IPS DF 4.7 (cell line): ENCODE results near the gene PROP1.
"Not testable (repeated sequence)": the region's sequence is repeated elsewhere in the genome, so short reads cannot be mapped to it uniquely, and the experiment has no call there.

ENCODE experiments used
- DNase-seq: peaks from one replicate; pipeline ENCODE4 v3.0.0-alpha.2; 2013; ENCODE audit warnings: low spot score; ENCODE audit errors: extremely low read depth

PROP1 gene

GRCh38 chr5:177945601-177946283 lies 50.3 kb downstream of the PROP1 start:
- not testable (repeated sequence) for DNase-seq

GRCh38 chr5:177945145-177945544 lies 50.9 kb downstream of the PROP1 start:
- DNase-seq = not testable (repeated sequence)

- not testable (repeated sequence) for DNase-seq
Observed at GRCh38 chr5:177943805-177944736, 52.0 kb downstream of the PROP1 start.

GRCh38 chr5:177942896-177943295 lies 53.1 kb downstream of the PROP1 start:
- DNase-seq = not testable (repeated sequence)
